Activated T-cell treated with anti-CD3 and anti-CD28 coated beads, Interleukin-2, amount 50 U/mL, for 72 hours (primary cell): ENCODE results near the gene SKIC8. TPM values are rescaled to one million over a fixed set of nuclear protein-coding genes. Genes with fewer than 3 reads are reported as not detected.
"Not testable (repeated sequence)": the region's sequence is repeated elsewhere in the genome, so short reads cannot be mapped to it uniquely, and the experiment has no call there.

Source experiments
- ATAC-seq, 2 donors: fragments of 150-1000 bp; cut with Tn5 transposase; replicated peaks in 1 of 2; 2 replicates each; pipeline ENCODE4 v1.10.0; 2021; ENCODE audit warnings: moderate library complexity in 2 of 2, mild to moderate bottlenecking in 1 of 2
- DNase-seq, 2 donors: peaks; one replicate each; pipeline ENCODE4 v3.0.0; 2021 to 2022; ENCODE audit warnings: mixed read lengths in 1 of 2
- H3K27ac Mint-ChIP-seq: one replicate; pipeline ENCODE4 v1.8.0; 2022; ENCODE audit warnings: mild to moderate bottlenecking, moderate library complexity, mixed read lengths
- H3K27me3 Mint-ChIP-seq: one replicate; pipeline ENCODE4 v1.8.0; 2022; ENCODE audit warnings: low read depth, mixed read lengths
- H3K36me3 Mint-ChIP-seq, 2 donors: one replicate each; pipeline ENCODE4 v1.8.0; 2022; ENCODE audit warnings: mixed read lengths in 2 of 2, mild to moderate bottlenecking in 1 of 2; ENCODE audit not compliant: insufficient read depth in 2 of 2
- H3K4me1 Mint-ChIP-seq: one replicate; pipeline ENCODE4 v1.8.0; 2022; ENCODE audit warnings: low read depth, mixed read lengths
- H3K4me3 Mint-ChIP-seq, 2 donors: one replicate each; pipeline ENCODE4 v1.8.0; 2022; ENCODE audit warnings: mild to moderate bottlenecking in 2 of 2, mixed read lengths in 2 of 2, moderate library complexity in 2 of 2
- H3K9me3 Mint-ChIP-seq, 2 donors: one replicate each; pipeline ENCODE4 v1.8.0; 2022; ENCODE audit warnings: mixed read lengths in 2 of 2
- total RNA-seq, 2 donors: library from RNA; stranded (reverse); gene quantifications; one replicate each; pipeline ENCODE4 v1.2.3, GENCODE V29; 2022

SKIC8 gene
- total RNA-seq, 2 donors from 2014 or later, result 31.0 to 31.3 TPM

DNA sequence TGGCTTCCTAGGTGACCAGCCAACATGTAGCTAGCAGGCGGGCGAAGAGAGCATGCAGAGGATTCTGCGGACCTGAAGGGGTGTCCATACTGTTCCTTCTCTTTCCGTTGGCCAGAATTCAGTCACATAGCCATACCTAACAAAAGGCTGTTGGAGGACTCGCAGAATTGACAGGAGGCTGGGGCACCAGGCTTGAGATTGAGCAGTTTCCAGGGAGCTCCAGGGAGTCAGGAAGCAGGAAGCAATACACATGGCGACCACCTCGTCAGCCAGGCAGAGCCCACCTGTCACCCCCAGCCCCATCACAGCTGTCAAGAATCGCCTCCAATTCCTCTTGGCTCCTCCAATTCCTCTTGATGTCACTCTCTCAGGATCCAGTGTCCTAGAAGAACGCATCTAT is 48.3 kb downstream of the SKIC8 start:
- no peaks in the 10 kb centered on the region for H3K36me3 Mint-ChIP-seq
- H3K4me3 Mint-ChIP-seq, result no peak overlapping the region
- DNase-seq, result no peak
- peaks cover 6% of the 10 kb centered on the region for H3K27me3 Mint-ChIP-seq
- H3K4me1 Mint-ChIP-seq, result no peaks in the 10 kb centered on the region
- H3K9me3 Mint-ChIP-seq, result no peaks in the 10 kb centered on the region
- H3K27ac Mint-ChIP-seq, result no peak overlapping the region
- no peak for ATAC-seq

GRCh38 chr15:78249131-78249530 is 50.3 kb downstream of the SKIC8 start:
- Mint-ChIP-seq H3K4me3 (no peak overlapping the region), H3K9me3 (no peaks in the 10 kb centered on the region), H3K4me1 (no peaks in the 10 kb centered on the region), H3K27ac (no peak overlapping the region), H3K36me3 (no peaks in the 10 kb centered on the region), H3K27me3 (peaks cover 6% of the 10 kb centered on the region)
- ATAC-seq (no peak), DNase-seq (no peak)

DNA sequence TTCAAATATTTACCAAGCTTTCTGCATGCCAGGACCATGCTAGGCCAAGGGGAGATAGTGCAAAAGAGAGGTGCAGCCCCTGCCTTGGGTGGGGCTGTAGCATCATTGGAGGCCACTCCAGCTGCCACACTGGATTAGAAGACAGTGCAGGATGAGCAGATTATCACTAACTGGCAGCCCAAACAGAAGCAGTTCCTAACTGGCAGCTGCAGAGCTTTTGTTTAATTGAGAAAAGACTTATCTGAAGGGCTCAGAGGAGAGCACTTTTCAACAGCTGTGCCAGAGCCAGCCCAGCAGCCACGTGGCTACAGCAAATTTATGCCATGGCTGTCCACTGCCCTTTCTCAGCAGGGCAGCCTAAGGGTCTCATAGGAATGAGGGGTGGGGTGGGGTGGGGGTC is 51.5 kb downstream of the SKIC8 start:
- H3K4me3 Mint-ChIP-seq, result no peak overlapping the region
- H3K36me3 Mint-ChIP-seq, result no peaks in the 10 kb centered on the region
- no peak overlapping the region for H3K27ac Mint-ChIP-seq
- DNase-seq (no peak), ATAC-seq (no peak)
- H3K4me1 Mint-ChIP-seq, result no peaks in the 10 kb centered on the region
- no peaks in the 10 kb centered on the region for H3K9me3 Mint-ChIP-seq
- peaks cover 6% of the 10 kb centered on the region for H3K27me3 Mint-ChIP-seq

GRCh38 chr15:78245976-78246620 is 53.3 kb downstream of the SKIC8 start:
- not testable (repeated sequence) for H3K27me3 Mint-ChIP-seq, H3K4me3 Mint-ChIP-seq, DNase-seq, H3K27ac Mint-ChIP-seq, H3K9me3 Mint-ChIP-seq, ATAC-seq, H3K4me1 Mint-ChIP-seq, H3K36me3 Mint-ChIP-seq

DNA sequence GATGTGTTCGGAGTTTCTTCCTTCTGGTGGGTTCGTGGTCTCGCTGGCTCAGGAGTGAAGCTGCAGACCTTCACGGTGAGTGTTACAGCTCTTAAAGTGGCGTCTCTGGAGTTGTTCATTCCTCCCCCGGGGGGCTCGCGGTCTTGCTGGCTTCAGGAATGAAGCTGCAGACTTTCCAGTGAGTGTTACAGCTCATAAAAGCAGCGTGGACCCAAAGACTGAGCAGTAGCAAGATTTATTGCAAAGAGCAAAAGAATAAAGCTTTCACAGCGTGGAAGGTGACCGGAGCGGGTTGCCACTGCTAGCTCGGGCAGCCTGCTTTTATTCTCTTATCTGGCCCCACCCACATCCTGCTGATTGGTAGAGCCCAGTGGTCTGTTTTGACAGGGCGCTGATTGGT is 54.0 kb downstream of the SKIC8 start:
- not testable (repeated sequence) for H3K36me3 Mint-ChIP-seq

GRCh38 chr15:78244893-78245292 is 54.5 kb downstream of the SKIC8 start:
- Mint-ChIP-seq H3K36me3 (no peaks in the 10 kb centered on the region), H3K27ac (no peak overlapping the region), H3K9me3 (no peaks in the 10 kb centered on the region), H3K4me1 (peaks cover 5% of the 10 kb centered on the region), H3K4me3 (no peak overlapping the region), H3K27me3 (no peaks in the 10 kb centered on the region)
- ATAC-seq (no peak), DNase-seq (no peak)

More for the DNA sequence above, 54.0 kb downstream of the SKIC8 start:
- H3K9me3 Mint-ChIP-seq, H3K27ac Mint-ChIP-seq, DNase-seq, H3K27me3 Mint-ChIP-seq, ATAC-seq, H3K4me3 Mint-ChIP-seq, H3K4me1 Mint-ChIP-seq: not testable (repeated sequence)

DNA sequence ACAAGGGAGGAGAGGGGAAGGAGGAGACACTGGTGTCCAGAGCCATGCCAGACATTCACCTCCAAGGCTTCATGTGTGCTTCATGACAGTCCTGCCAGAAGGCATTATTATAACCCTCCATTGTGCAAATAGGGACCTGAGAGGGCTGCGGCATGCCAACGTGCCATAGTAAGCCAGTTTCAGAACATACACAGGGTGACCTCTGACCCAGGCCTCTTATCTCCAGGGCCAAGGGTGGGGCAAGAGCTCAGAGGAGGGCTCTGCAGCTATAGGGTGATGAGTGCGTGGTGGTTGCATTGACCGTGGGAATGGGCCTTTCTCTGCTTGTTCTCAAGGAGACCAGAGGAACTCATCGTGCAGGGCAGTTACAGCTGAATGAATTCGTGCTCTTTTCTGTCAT is 55.3 kb downstream of the SKIC8 start:
- no peaks in the 10 kb centered on the region for H3K9me3 Mint-ChIP-seq
- H3K4me1 Mint-ChIP-seq, result peaks cover 5% of the 10 kb centered on the region
- DNase-seq (no peak), ATAC-seq (no peak)
- no peak overlapping the region for H3K27ac Mint-ChIP-seq
- H3K4me3 Mint-ChIP-seq, result no peak overlapping the region
- H3K36me3 Mint-ChIP-seq, result no peaks in the 10 kb centered on the region
- H3K27me3 Mint-ChIP-seq, result no peaks in the 10 kb centered on the region

GRCh38 chr15:78243491-78243941 is 55.9 kb downstream of the SKIC8 start:
- no peak for DNase-seq
- no peak for ATAC-seq
- no peak overlapping the region for H3K27ac Mint-ChIP-seq
- peaks cover 5% of the 10 kb centered on the region for H3K4me1 Mint-ChIP-seq
- no peaks in the 10 kb centered on the region for H3K36me3 Mint-ChIP-seq
- H3K9me3 Mint-ChIP-seq, result no peaks in the 10 kb centered on the region
- H3K4me3 Mint-ChIP-seq, result no peak overlapping the region
- H3K27me3 Mint-ChIP-seq, result no peaks in the 10 kb centered on the region

DNA sequence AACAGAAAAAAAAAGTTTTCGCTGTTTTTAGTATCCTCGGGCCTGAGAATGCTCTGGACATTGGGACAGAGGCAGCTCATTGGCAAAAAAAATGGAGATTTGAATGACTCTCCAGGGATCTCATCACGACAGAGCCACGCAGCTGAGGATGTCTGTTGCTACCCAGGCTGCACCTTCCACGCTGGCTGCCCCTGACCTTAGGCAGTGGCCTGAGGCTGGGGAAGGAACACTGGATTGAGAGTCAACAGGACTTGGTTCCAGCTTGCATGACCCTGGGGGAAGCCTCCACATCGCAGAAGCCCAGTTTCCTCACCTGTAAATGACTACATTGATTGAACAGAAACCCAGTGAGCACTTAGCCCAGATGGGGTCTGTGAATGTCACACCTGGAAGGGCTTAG is 56.4 kb downstream of the SKIC8 start:
- H3K4me1 Mint-ChIP-seq, result peaks cover 5% of the 10 kb centered on the region
- ATAC-seq (no peak), DNase-seq (no peak)
- H3K27me3 Mint-ChIP-seq, result no peaks in the 10 kb centered on the region
- H3K4me3 Mint-ChIP-seq, result no peak overlapping the region
- no peaks in the 10 kb centered on the region for H3K9me3 Mint-ChIP-seq
- no peak overlapping the region for H3K27ac Mint-ChIP-seq
- no peaks in the 10 kb centered on the region for H3K36me3 Mint-ChIP-seq

- peak; percentile 25 to 42 for DNase-seq
- H3K4me1 Mint-ChIP-seq, result peaks cover 5% of the 10 kb centered on the region
- no peak overlapping the region for H3K4me3 Mint-ChIP-seq
- H3K36me3 Mint-ChIP-seq, result no peaks in the 10 kb centered on the region
- no peaks in the 10 kb centered on the region for H3K9me3 Mint-ChIP-seq
- no peak overlapping the region for H3K27ac Mint-ChIP-seq
- H3K27me3 Mint-ChIP-seq, result no peaks in the 10 kb centered on the region
- no peak for ATAC-seq
These were observed 57.3 kb downstream of the SKIC8 start for GRCh38 chr15:78242128-78242527.

DNA sequence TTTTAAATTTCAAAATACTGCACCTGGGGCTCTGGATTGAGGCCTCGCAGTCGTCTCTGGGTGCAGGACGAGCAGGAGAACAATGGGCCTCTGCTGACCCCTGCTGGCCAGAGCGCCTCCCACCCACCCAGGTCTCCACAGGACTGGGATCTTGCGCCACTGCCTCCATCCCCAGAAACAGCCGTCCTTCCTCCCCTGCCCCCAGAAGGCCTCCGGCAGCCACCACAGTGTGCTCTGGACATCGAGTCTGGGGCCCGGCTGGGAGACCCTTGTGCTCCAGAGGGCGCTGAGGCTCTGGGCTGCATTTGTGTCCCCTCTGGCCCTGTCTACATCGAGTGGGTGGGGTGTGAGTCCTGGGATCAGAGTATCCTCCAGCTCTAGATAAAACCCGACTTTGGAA is 58.4 kb downstream of the SKIC8 start:
- H3K4me3 Mint-ChIP-seq, result no peak overlapping the region
- H3K27ac Mint-ChIP-seq, result no peak overlapping the region
- peak; percentile 86 to 89 for DNase-seq
- no peaks in the 10 kb centered on the region for H3K36me3 Mint-ChIP-seq
- H3K27me3 Mint-ChIP-seq, result no peaks in the 10 kb centered on the region
- H3K4me1 Mint-ChIP-seq, result peaks cover 5% of the 10 kb centered on the region
- peak; percentile 94 to 98 for ATAC-seq
- no peaks in the 10 kb centered on the region for H3K9me3 Mint-ChIP-seq

DNA sequence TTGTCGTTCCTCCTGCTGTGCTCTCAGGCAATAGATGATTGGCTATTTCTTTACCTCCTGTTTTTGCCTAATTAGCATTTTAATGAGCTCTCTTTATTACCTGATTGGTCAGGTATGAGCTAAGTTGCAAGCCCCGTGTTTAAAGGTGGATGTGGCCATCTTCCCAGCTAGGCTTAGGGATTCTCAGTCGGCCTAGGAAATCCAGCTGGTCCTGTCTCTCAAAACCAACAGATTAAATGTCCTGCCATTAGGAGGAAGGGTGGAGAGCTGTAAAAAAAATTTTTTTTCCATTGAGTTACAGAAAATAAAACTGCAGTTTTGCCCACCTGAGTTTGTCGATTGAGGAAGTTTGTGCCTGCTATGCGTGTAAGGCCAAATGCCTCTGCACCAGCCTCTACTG is 59.6 kb downstream of the SKIC8 start:
- no peaks in the 10 kb centered on the region for H3K9me3 Mint-ChIP-seq
- ATAC-seq (no peak), DNase-seq (no peak)
- H3K27ac Mint-ChIP-seq, result no peak overlapping the region
- no peaks in the 10 kb centered on the region for H3K36me3 Mint-ChIP-seq
- peaks cover 5% of the 10 kb centered on the region for H3K4me1 Mint-ChIP-seq
- no peaks in the 10 kb centered on the region for H3K27me3 Mint-ChIP-seq
- no peak overlapping the region for H3K4me3 Mint-ChIP-seq

DNA sequence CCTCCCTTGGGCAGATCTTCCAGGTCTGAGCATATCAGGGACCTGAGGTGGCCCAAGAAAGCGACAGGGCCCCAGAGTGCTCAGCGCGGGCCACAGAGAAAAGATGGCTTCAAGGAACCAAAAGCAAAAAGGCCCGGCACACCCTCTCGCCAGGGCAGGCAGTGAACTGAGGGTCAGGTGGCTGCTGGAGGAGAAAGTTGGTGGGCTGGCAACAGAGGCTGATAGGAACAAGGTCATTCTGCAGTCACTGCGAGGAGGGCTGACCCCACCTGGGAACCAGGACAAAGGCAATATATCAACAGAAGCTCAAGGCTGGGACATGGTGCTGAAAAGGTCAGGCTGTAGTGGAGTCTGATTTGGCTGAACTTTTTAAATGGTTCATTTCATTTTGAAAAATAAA is 62.3 kb downstream of the SKIC8 start:
- H3K9me3 Mint-ChIP-seq, result no peaks in the 10 kb centered on the region
- H3K36me3 Mint-ChIP-seq, result no peaks in the 10 kb centered on the region
- no peaks in the 10 kb centered on the region for H3K27me3 Mint-ChIP-seq
- no peak for ATAC-seq
- H3K4me1 Mint-ChIP-seq, result peaks cover 5% of the 10 kb centered on the region
- no peak for DNase-seq
- H3K27ac Mint-ChIP-seq, result no peak overlapping the region
- H3K4me3 Mint-ChIP-seq, result no peak overlapping the region

- H3K27me3 Mint-ChIP-seq, result no peaks in the 10 kb centered on the region
- H3K36me3 Mint-ChIP-seq, result no peaks in the 10 kb centered on the region
- H3K4me3 Mint-ChIP-seq, result no peak overlapping the region
- H3K4me1 Mint-ChIP-seq, result peaks cover 5% of the 10 kb centered on the region
- H3K9me3 Mint-ChIP-seq, result no peaks in the 10 kb centered on the region
- DNase-seq, result no peak
- no peak for ATAC-seq
- H3K27ac Mint-ChIP-seq, result no peak overlapping the region
These were observed 62.9 kb downstream of the SKIC8 start for GRCh38 chr15:78236491-78236890.
